Liver (tissue), 9 donors: Measurements from ENCODE around the gene EIF2B2. TPM values are rescaled to one million over a fixed set of nuclear protein-coding genes. Genes with fewer than 3 reads are reported as not detected.

Experiments used
- DNase-seq: peaks from one replicate; pipeline ENCODE4 v3.0.0-alpha.2; 2017; ENCODE audit warnings: low spot score
- H3K27ac ChIP-seq, 2 donors: one replicate each; pipeline ENCODE4 v1.7.0; 2013; ENCODE audit warnings: inconsistent platforms in 2 of 2, low read length in 2 of 2, control low read depth in 1 of 2, low read depth in 1 of 2, mild to moderate bottlenecking in 1 of 2
- H3K27me3 ChIP-seq, 4 donors: one replicate each; pipeline versions ENCODE4 v1.6.1 to v1.7.0; 2013; ENCODE audit warnings: low read length in 3 of 4, inconsistent platforms in 1 of 4, mild to moderate bottlenecking in 1 of 4, moderate library complexity in 1 of 4; ENCODE audit not compliant: control insufficient read depth in 4 of 4, insufficient read depth in 4 of 4
- H3K36me3 ChIP-seq, 4 donors: one replicate each; pipeline versions ENCODE4 v1.6.1 to v1.7.0; 2013; ENCODE audit warnings: low read length in 3 of 4, mild to moderate bottlenecking in 3 of 4, low read depth in 1 of 4, moderate library complexity in 1 of 4; ENCODE audit not compliant: control insufficient read depth in 4 of 4, insufficient read depth in 3 of 4
- H3K4me1 ChIP-seq, 4 donors: one replicate each; pipeline versions ENCODE4 v1.6.1 to v1.7.0; 2013; ENCODE audit warnings: low read length in 3 of 4, mild to moderate bottlenecking in 3 of 4, moderate library complexity in 1 of 4; ENCODE audit not compliant: control insufficient read depth in 4 of 4, insufficient read depth in 4 of 4
- H3K4me3 ChIP-seq, 3 donors: one replicate each; pipeline versions ENCODE4 v1.6.1 to v1.7.0; 2013; ENCODE audit warnings: low read length in 3 of 3, control low read depth in 1 of 3, low read depth in 1 of 3, mild to moderate bottlenecking in 1 of 3
- H3K9ac ChIP-seq, 2 donors: one replicate each; pipeline ENCODE4 v1.7.0; 2013; ENCODE audit warnings: low read length in 2 of 2, mild to moderate bottlenecking in 2 of 2, moderate library complexity in 2 of 2, control low read depth in 1 of 2, low read depth in 1 of 2
- H3K9me3 ChIP-seq, 4 donors: one replicate each; pipeline versions ENCODE4 v1.6.1 to v1.7.0; 2013; ENCODE audit warnings: low read length in 3 of 4; ENCODE audit not compliant: control insufficient read depth in 4 of 4
- EGR1 ChIP-seq, 2 donors: IDR thresholded peaks; 2 replicates each; pipeline ENCODE4 v1.6.1; 2016 to 2018; ENCODE audit warnings: antibody characterized with exemption in 2 of 2, low read depth in 2 of 2
- FOXA1 ChIP-seq: IDR thresholded peaks from 2 replicates; pipeline ENCODE4 v1.6.1; 2016; ENCODE audit warnings: antibody characterized with exemption
- FOXA2 ChIP-seq: IDR thresholded peaks from 2 replicates; pipeline ENCODE4 v1.6.1; 2016; ENCODE audit warnings: antibody characterized with exemption
- GABPA ChIP-seq, 2 donors: IDR thresholded peaks in 1 of 2; conservative IDR thresholded peaks in 1 of 2; 2 replicates each; pipeline ENCODE4 v1.6.1; 2016; ENCODE audit warnings: antibody characterized with exemption in 2 of 2, mild to moderate bottlenecking in 1 of 2, moderate library complexity in 1 of 2
- HNF4G ChIP-seq: IDR thresholded peaks from 2 replicates; pipeline ENCODE4 v1.6.1; 2016; ENCODE audit warnings: antibody characterized with exemption
- JUND ChIP-seq, 2 donors: IDR thresholded peaks; 2 replicates each; pipeline ENCODE4 v1.6.1; 2016; ENCODE audit warnings: antibody characterized with exemption in 2 of 2
- NR2F2 ChIP-seq: IDR thresholded peaks from 2 replicates; pipeline ENCODE4 v1.6.1; 2016; ENCODE audit warnings: antibody characterized with exemption
- RAD21 ChIP-seq, 2 donors: IDR thresholded peaks; 2 replicates each; pipeline ENCODE4 v1.6.1; 2016; ENCODE audit warnings: antibody characterized with exemption in 2 of 2, mild to moderate bottlenecking in 2 of 2
- RXRA ChIP-seq, 2 donors: IDR thresholded peaks; 2 replicates each; pipeline ENCODE4 v1.6.1; 2017 to 2018; ENCODE audit warnings: antibody characterized with exemption in 2 of 2, mild to moderate bottlenecking in 1 of 2
- SP1 ChIP-seq: IDR thresholded peaks from 2 replicates; pipeline ENCODE4 v1.6.1; 2018; ENCODE audit warnings: antibody characterized with exemption, mild to moderate bottlenecking
- TAF1 ChIP-seq: conservative IDR thresholded peaks from 2 replicates; pipeline ENCODE4 v1.6.1; 2016; ENCODE audit warnings: antibody characterized with exemption, mild to moderate bottlenecking
- YY1 ChIP-seq: IDR thresholded peaks from 2 replicates; pipeline ENCODE4 v1.6.1; 2016; ENCODE audit warnings: antibody characterized with exemption, mild to moderate bottlenecking
- whole genome bisulfite sequencing: extraction: QIAGEN DNeasy Blood & Tissue Kit; methylation state at CpG from one replicate; pipeline ENCODE4 v1.1.7; 2013; 5-methylcytosine and 5-hydroxymethylcytosine counted together
- polyA plus RNA-seq, 2 donors: library from polyadenylated mRNA; stranded (reverse) in 1 of 2; unstranded in 1 of 2; fragments of 200-250 nt in 1 of 2; fragments of >200 nt in 1 of 2; fragmentation: Nextera tagmentation in 1 of 2; extraction: Ambion mirVana in 1 of 2; gene quantifications; one replicate each; pipeline versions ENCODE4 v1.2.1 to v1.2.3, GENCODE V29; 2013 to 2015
- total RNA-seq, 2 donors: library from RNA; depleted of rRNA; stranded (reverse); fragments of >200 nt; gene quantifications; one replicate each; pipeline ENCODE4 v1.2.3, GENCODE V29; 2014
- TF ChIP-seq, protein P1 (sequence below): IDR thresholded peaks from 2 replicates; pipeline ENCODE4 v1.6.1; 2016; ENCODE audit warnings: antibody characterized with exemption
- TF ChIP-seq, protein P2 (sequence below): IDR thresholded peaks from 2 replicates; pipeline ENCODE4 v1.6.1; 2016; ENCODE audit warnings: antibody characterized with exemption
- TF ChIP-seq, protein P3 (sequence below): IDR thresholded peaks from 2 replicates; pipeline ENCODE4 v1.6.1; 2016; ENCODE audit warnings: antibody characterized with exemption
- TF ChIP-seq, protein P4 (sequence below): fragments of 150-350 bp; IDR thresholded peaks from 2 replicates; pipeline ENCODE4 v1.5.1; 2017; ENCODE audit warnings: improper control_type of control experiment, low read depth, low read length; ENCODE audit not compliant: missing input control
- TF ChIP-seq, protein P5 (sequence below): IDR thresholded peaks from 2 replicates; pipeline ENCODE4 v1.6.1; 2016; ENCODE audit warnings: antibody characterized with exemption, mild to moderate bottlenecking
- donor health status: healthy.
- donor health status: healthy.
- donor health status: healthy.
- donor health status: healthy.
- donor health status: healthy.

EIF2B2 gene
- total and polyA plus RNA-seq, 4 donors = 16.2 to 23.6 (median 20.2) TPM

DNA sequence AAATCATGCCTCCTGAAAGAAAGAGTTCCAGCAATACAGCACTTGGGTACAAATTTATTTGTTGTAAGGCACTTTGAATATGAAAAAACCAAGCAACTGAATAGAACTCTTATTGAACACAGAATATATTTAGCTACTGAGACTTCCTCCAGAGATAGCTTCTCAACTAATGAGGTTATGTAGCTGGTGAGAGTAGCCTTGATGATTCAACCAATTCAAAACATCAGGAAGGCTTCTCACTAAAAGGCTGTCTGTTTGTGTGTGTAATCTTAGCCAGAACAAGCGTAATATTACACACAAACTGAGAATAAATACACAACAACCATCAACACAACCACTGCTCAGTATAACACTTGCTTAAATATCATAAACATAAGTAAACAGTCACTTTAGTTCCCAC, 20.4 kb downstream of the EIF2B2 start:
- WGBS = 86% methylated on average over 1 of the region's 1 CpG
- peaks cover 9 to 38% (median 22%) of the 10 kb centered on the region in 4 donors for H3K36me3 ChIP-seq

DNA sequence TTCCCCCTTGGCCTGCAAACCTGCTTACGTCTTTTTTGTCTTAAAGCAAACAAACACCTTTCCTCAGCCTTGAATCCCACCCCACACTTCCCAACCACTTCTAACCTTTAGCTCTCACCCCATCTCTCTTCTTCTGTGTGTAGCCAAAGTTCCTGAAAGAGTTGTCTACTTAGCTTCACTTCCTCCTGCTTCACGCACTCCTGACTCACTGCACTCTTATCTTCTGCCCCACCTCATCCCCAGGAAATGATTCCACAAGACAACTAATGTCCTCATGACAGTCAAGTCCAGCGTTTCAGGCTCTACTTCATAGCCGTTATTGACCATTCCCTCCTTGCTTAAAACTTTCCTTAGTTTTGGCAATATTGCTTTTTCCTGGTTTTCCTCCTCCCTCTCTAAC, 22.4 kb downstream of the EIF2B2 start:
- DNase-seq = no peak
- Histone ChIP-seq H3K9ac (no peak overlapping the region), H3K27ac (no peak overlapping the region), H3K36me3 (peaks cover 3 to 30% (median 19%) of the 10 kb centered on the region in 4 donors), H3K27me3 (no peaks in the 10 kb centered on the region), H3K4me3 (no peak overlapping the region), H3K4me1 (no peaks in the 10 kb centered on the region), H3K9me3 (no peaks in the 10 kb centered on the region)
- TF ChIP-seq, protein P1, sequence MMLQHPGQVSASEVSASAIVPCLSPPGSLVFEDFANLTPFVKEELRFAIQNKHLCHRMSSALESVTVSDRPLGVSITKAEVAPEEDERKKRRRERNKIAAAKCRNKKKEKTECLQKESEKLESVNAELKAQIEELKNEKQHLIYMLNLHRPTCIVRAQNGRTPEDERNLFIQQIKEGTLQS = no peak
- TF ChIP-seq RAD21 (IDR thresholded peaks at IDR 0.05) (no peak), NR2F2 (no peak), HNF4G (no peak), JUND (IDR thresholded peaks at IDR 0.05) (no peak), EGR1 (IDR thresholded peaks at IDR 0.05; ENCODE audit: low read depth in 2 of 2) (no peak), YY1 (no peak), FOXA2 (no peak), FOXA1 (no peak), SP1 (no peak), GABPA (IDR thresholded peaks at IDR 0.05 in 1 of 2, conservative IDR thresholded peaks at IDR 0.05 in 1 of 2) (no peak), TAF1 (no peak), RXRA (IDR thresholded peaks at IDR 0.05) (no peak)
- TF ChIP-seq, protein P2, sequence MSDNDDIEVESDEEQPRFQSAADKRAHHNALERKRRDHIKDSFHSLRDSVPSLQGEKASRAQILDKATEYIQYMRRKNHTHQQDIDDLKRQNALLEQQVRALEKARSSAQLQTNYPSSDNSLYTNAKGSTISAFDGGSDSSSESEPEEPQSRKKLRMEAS = no peak
- TF ChIP-seq, protein P3, sequence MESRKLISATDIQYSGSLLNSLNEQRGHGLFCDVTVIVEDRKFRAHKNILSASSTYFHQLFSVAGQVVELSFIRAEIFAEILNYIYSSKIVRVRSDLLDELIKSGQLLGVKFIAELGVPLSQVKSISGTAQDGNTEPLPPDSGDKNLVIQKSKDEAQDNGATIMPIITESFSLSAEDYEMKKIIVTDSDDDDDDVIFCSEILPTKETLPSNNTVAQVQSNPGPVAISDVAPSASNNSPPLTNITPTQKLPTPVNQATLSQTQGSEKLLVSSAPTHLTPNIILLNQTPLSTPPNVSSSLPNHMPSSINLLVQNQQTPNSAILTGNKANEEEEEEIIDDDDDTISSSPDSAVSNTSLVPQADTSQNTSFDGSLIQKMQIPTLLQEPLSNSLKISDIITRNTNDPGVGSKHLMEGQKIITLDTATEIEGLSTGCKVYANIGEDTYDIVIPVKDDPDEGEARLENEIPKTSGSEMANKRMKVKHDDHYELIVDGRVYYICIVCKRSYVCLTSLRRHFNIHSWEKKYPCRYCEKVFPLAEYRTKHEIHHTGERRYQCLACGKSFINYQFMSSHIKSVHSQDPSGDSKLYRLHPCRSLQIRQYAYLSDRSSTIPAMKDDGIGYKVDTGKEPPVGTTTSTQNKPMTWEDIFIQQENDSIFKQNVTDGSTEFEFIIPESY = no peak
- TF ChIP-seq, protein P4, sequence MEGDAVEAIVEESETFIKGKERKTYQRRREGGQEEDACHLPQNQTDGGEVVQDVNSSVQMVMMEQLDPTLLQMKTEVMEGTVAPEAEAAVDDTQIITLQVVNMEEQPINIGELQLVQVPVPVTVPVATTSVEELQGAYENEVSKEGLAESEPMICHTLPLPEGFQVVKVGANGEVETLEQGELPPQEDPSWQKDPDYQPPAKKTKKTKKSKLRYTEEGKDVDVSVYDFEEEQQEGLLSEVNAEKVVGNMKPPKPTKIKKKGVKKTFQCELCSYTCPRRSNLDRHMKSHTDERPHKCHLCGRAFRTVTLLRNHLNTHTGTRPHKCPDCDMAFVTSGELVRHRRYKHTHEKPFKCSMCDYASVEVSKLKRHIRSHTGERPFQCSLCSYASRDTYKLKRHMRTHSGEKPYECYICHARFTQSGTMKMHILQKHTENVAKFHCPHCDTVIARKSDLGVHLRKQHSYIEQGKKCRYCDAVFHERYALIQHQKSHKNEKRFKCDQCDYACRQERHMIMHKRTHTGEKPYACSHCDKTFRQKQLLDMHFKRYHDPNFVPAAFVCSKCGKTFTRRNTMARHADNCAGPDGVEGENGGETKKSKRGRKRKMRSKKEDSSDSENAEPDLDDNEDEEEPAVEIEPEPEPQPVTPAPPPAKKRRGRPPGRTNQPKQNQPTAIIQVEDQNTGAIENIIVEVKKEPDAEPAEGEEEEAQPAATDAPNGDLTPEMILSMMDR = no peak
- TF ChIP-seq, protein P5, sequence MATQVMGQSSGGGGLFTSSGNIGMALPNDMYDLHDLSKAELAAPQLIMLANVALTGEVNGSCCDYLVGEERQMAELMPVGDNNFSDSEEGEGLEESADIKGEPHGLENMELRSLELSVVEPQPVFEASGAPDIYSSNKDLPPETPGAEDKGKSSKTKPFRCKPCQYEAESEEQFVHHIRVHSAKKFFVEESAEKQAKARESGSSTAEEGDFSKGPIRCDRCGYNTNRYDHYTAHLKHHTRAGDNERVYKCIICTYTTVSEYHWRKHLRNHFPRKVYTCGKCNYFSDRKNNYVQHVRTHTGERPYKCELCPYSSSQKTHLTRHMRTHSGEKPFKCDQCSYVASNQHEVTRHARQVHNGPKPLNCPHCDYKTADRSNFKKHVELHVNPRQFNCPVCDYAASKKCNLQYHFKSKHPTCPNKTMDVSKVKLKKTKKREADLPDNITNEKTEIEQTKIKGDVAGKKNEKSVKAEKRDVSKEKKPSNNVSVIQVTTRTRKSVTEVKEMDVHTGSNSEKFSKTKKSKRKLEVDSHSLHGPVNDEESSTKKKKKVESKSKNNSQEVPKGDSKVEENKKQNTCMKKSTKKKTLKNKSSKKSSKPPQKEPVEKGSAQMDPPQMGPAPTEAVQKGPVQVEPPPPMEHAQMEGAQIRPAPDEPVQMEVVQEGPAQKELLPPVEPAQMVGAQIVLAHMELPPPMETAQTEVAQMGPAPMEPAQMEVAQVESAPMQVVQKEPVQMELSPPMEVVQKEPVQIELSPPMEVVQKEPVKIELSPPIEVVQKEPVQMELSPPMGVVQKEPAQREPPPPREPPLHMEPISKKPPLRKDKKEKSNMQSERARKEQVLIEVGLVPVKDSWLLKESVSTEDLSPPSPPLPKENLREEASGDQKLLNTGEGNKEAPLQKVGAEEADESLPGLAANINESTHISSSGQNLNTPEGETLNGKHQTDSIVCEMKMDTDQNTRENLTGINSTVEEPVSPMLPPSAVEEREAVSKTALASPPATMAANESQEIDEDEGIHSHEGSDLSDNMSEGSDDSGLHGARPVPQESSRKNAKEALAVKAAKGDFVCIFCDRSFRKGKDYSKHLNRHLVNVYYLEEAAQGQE = no peak
- 72% methylated on average over 4 of the region's 4 CpGs for WGBS

More for the DNA sequence above, 20.4 kb downstream of the EIF2B2 start:
- TF ChIP-seq FOXA2 = no peak
- no peak for TF ChIP-seq HNF4G
- TF ChIP-seq, protein P1 = no peak
- TF ChIP-seq, protein P3 = no peak
- TF ChIP-seq NR2F2 = no peak
- no peak for TF ChIP-seq RXRA (IDR thresholded peaks at IDR 0.05)
- no peak overlapping the region for H3K9ac ChIP-seq
- no peaks in the 10 kb centered on the region for H3K9me3 ChIP-seq
- DNase-seq = no peak
- H3K4me3 ChIP-seq = no peak overlapping the region
- H3K27me3 ChIP-seq = no peaks in the 10 kb centered on the region
- H3K4me1 ChIP-seq = no peaks in the 10 kb centered on the region
- no peak overlapping the region for H3K27ac ChIP-seq
